Skeletal muscle tissue (tissue), 4 donors: ENCODE results near the gene SEMA5A. TPM values are rescaled to one million over a fixed set of nuclear protein-coding genes. Genes with fewer than 3 reads are reported as not detected.

ENCODE experiments used
- H3K27ac ChIP-seq: one replicate; pipeline ENCODE4 v1.7.0; 2013; ENCODE audit warnings: mild to moderate bottlenecking, low read depth, low read length, inconsistent platforms
- H3K27me3 ChIP-seq, 3 donors: one replicate each; pipeline ENCODE4 v1.7.0; 2013; ENCODE audit warnings: low read length in 3 of 3; ENCODE audit not compliant: control insufficient read depth in 3 of 3, insufficient read depth in 3 of 3
- H3K36me3 ChIP-seq, 3 donors: one replicate each; pipeline ENCODE4 v1.7.0; 2013; ENCODE audit warnings: low read length in 3 of 3; ENCODE audit not compliant: control insufficient read depth in 3 of 3, insufficient read depth in 3 of 3
- H3K4me1 ChIP-seq, 3 donors: one replicate each; pipeline ENCODE4 v1.7.0; 2013; ENCODE audit warnings: low read length in 3 of 3, mild to moderate bottlenecking in 3 of 3; ENCODE audit not compliant: control insufficient read depth in 3 of 3, insufficient read depth in 3 of 3
- H3K4me3 ChIP-seq, 3 donors: one replicate each; pipeline ENCODE4 v1.7.0; 2013; ENCODE audit warnings: low read length in 3 of 3
- H3K9ac ChIP-seq, 3 donors: one replicate each; pipeline ENCODE4 v1.7.0; 2013; ENCODE audit warnings: low read length in 3 of 3, mild to moderate bottlenecking in 3 of 3, moderate library complexity in 2 of 3, low read depth in 1 of 3
- H3K9me3 ChIP-seq, 3 donors: one replicate each; pipeline ENCODE4 v1.7.0; 2013; ENCODE audit warnings: low read length in 3 of 3; ENCODE audit not compliant: control insufficient read depth in 3 of 3
- total RNA-seq: library from RNA; depleted of rRNA; stranded (reverse); fragments of >200 nt; gene quantifications from one replicate; pipeline ENCODE4 v1.2.3, GENCODE V29; 2014
- donor health status: Osteomylitis.

The SEMA5A gene
- total RNA-seq, 1 donor from 2014 or later: 25.1 TPM

- H3K27ac ChIP-seq: no peak overlapping the region
- no peaks in the 10 kb centered on the region for H3K4me1 ChIP-seq
- H3K27me3 ChIP-seq: no peaks in the 10 kb centered on the region
- H3K9me3 ChIP-seq: peaks cover 0 to 9% (median 1%) of the 10 kb centered on the region in 3 donors
- no peak overlapping the region for H3K4me3 ChIP-seq
- H3K36me3 ChIP-seq: no peaks in the 10 kb centered on the region
- H3K9ac ChIP-seq: no peak overlapping the region
Measured at GRCh38 chr5:9453480-9454011, 92.3 kb downstream of the SEMA5A start.

- Histone ChIP-seq H3K9me3 (peaks cover 0 to 9% (median 1%) of the 10 kb centered on the region in 3 donors), H3K4me3 (no peak overlapping the region), H3K4me1 (no peaks in the 10 kb centered on the region), H3K27me3 (no peaks in the 10 kb centered on the region), H3K27ac (no peak overlapping the region), H3K36me3 (no peaks in the 10 kb centered on the region), H3K9ac (no peak overlapping the region)
Measured at GRCh38 chr5:9452181-9452580, 93.7 kb downstream of the SEMA5A start.

GRCh38 chr5:9451037-9451436, 94.8 kb downstream of the SEMA5A start:
- Histone ChIP-seq H3K27ac (no peak overlapping the region), H3K9me3 (peaks cover 0 to 9% (median 1%) of the 10 kb centered on the region in 3 donors)

GRCh38 chr5:9447691-9448090, 98.2 kb downstream of the SEMA5A start:
- Histone ChIP-seq H3K4me3 (no peak overlapping the region), H3K27ac (no peak overlapping the region), H3K9ac (no peak overlapping the region), H3K4me1 (no peaks in the 10 kb centered on the region), H3K27me3 (no peaks in the 10 kb centered on the region), H3K9me3 (no peaks in the 10 kb centered on the region), H3K36me3 (no peaks in the 10 kb centered on the region)

More at GRCh38 chr5:9451037-9451436, 94.8 kb downstream of the SEMA5A start:
- no peaks in the 10 kb centered on the region for H3K36me3 ChIP-seq
- H3K9ac ChIP-seq: no peak overlapping the region
- no peaks in the 10 kb centered on the region for H3K27me3 ChIP-seq
- no peaks in the 10 kb centered on the region for H3K4me1 ChIP-seq
- H3K4me3 ChIP-seq: no peak overlapping the region

- Histone ChIP-seq H3K27me3 (no peaks in the 10 kb centered on the region), H3K9me3 (no peaks in the 10 kb centered on the region), H3K9ac (no peak overlapping the region), H3K36me3 (no peaks in the 10 kb centered on the region), H3K4me1 (no peaks in the 10 kb centered on the region), H3K27ac (peak overlapping the region; percentile 40), H3K4me3 (no peak overlapping the region)
Measured at GRCh38 chr5:9445826-9446388, 100.0 kb downstream of the SEMA5A start.

GRCh38 chr5:9444346-9444745, 101.5 kb downstream of the SEMA5A start:
- Histone ChIP-seq H3K4me1 (no peaks in the 10 kb centered on the region), H3K4me3 (no peak overlapping the region), H3K9me3 (no peaks in the 10 kb centered on the region), H3K9ac (no peak overlapping the region), H3K27ac (no peak overlapping the region), H3K27me3 (no peaks in the 10 kb centered on the region), H3K36me3 (no peaks in the 10 kb centered on the region)

GRCh38 chr5:9441610-9442009, 104.3 kb downstream of the SEMA5A start:
- Histone ChIP-seq H3K9me3 (no peaks in the 10 kb centered on the region), H3K4me3 (no peak overlapping the region), H3K4me1 (no peaks in the 10 kb centered on the region), H3K27me3 (no peaks in the 10 kb centered on the region), H3K36me3 (no peaks in the 10 kb centered on the region), H3K9ac (no peak overlapping the region), H3K27ac (no peak overlapping the region)

- no peaks in the 10 kb centered on the region for H3K36me3 ChIP-seq
- H3K4me1 ChIP-seq: no peaks in the 10 kb centered on the region
- H3K9me3 ChIP-seq: no peaks in the 10 kb centered on the region
- no peak overlapping the region for H3K4me3 ChIP-seq
- no peaks in the 10 kb centered on the region for H3K27me3 ChIP-seq
- no peak overlapping the region for H3K9ac ChIP-seq
- no peak overlapping the region for H3K27ac ChIP-seq
Measured at GRCh38 chr5:9440517-9440916, 105.4 kb downstream of the SEMA5A start.

- H3K4me3 ChIP-seq: no peak overlapping the region
- H3K9me3 ChIP-seq: no peaks in the 10 kb centered on the region
- H3K27ac ChIP-seq: no peak overlapping the region
- H3K9ac ChIP-seq: no peak overlapping the region
- H3K27me3 ChIP-seq: no peaks in the 10 kb centered on the region
- no peaks in the 10 kb centered on the region for H3K4me1 ChIP-seq
- no peaks in the 10 kb centered on the region for H3K36me3 ChIP-seq
Measured at GRCh38 chr5:9439531-9440292, 106.2 kb downstream of the SEMA5A start.

GRCh38 chr5:9438596-9439354, 107.1 kb downstream of the SEMA5A start:
- no peaks in the 10 kb centered on the region for H3K4me1 ChIP-seq
- no peak overlapping the region for H3K27ac ChIP-seq

More at GRCh38 chr5:9438596-9439354, 107.1 kb downstream of the SEMA5A start:
- no peak overlapping the region for H3K9ac ChIP-seq
- no peaks in the 10 kb centered on the region for H3K9me3 ChIP-seq
- no peak overlapping the region for H3K4me3 ChIP-seq
- no peaks in the 10 kb centered on the region for H3K36me3 ChIP-seq
- H3K27me3 ChIP-seq: no peaks in the 10 kb centered on the region
